Epithelial cell of proximal tubule (primary cell): ENCODE results near the gene HBS1L. TPM values are rescaled to one million over a fixed set of nuclear protein-coding genes. Genes with fewer than 3 reads are reported as not detected.

ENCODE experiments used
- DNase-seq: peaks from one replicate; pipeline ENCODE4 v3.0.0-alpha.2; 2011; ENCODE audit warnings: low read depth
- H3K4me3 ChIP-seq: 2 replicates; pipeline ENCODE4 v1.5.1; 2011; ENCODE audit warnings: low read depth, mild to moderate bottlenecking, low read length
- CTCF ChIP-seq: conservative IDR thresholded peaks from 2 replicates; pipeline ENCODE4 v1.5.1; 2012; ENCODE audit warnings: low read depth, mild to moderate bottlenecking, low read length
- total RNA-seq: library from RNA; depleted of rRNA; stranded (reverse); fragments of >200 nt; gene quantifications from 2 replicates; pipeline ENCODE4 v1.2.3, GENCODE V29; 2015

Gene HBS1L
- total RNA-seq, 1 donor from 2014 or later: 91.7 TPM

GRCh38 chr6:135046912-135047311 is 7.7 kb downstream of the HBS1L start:
- no peak overlapping the region for H3K4me3 ChIP-seq
- no peak for DNase-seq
- no peak for TF ChIP-seq CTCF

- H3K4me3 ChIP-seq: no peak overlapping the region
- no peak for TF ChIP-seq CTCF
- DNase-seq: no peak
Measured at GRCh38 chr6:135044639-135045038, 10.0 kb downstream of the HBS1L start.

- DNase-seq: no peak
- TF ChIP-seq CTCF: no peak
- no peak overlapping the region for H3K4me3 ChIP-seq
Measured at GRCh38 chr6:135043846-135044245, 10.8 kb downstream of the HBS1L start.

GRCh38 chr6:135043364-135043763 is 11.3 kb downstream of the HBS1L start:
- no peak for TF ChIP-seq CTCF
- DNase-seq: no peak
- H3K4me3 ChIP-seq: no peak overlapping the region

- no peak for TF ChIP-seq CTCF
- H3K4me3 ChIP-seq: no peak overlapping the region
- no peak for DNase-seq
Measured at GRCh38 chr6:135038335-135038734, 16.3 kb downstream of the HBS1L start.

GRCh38 chr6:135037541-135037940 is 17.1 kb downstream of the HBS1L start:
- H3K4me3 ChIP-seq: no peak overlapping the region
- TF ChIP-seq CTCF: no peak

GRCh38 chr6:135036731-135037420 is 17.7 kb downstream of the HBS1L start:
- no peak for DNase-seq
- H3K4me3 ChIP-seq: no peak overlapping the region
- TF ChIP-seq CTCF: no peak

More at GRCh38 chr6:135037541-135037940, 17.1 kb downstream of the HBS1L start:
- no peak for DNase-seq
